Neural progenitor cell (in vitro differentiated cells): Measurements from ENCODE around the gene SERPINF2. TPM values are rescaled to one million over a fixed set of nuclear protein-coding genes. Genes with fewer than 3 reads are reported as not detected.
A peak's percentile ranks its signal among the peaks of the same experiment; 100 is the strongest.

Source experiments
- DNase-seq: peaks from one replicate; pipeline ENCODE4 v3.0.0-alpha.2; 2016; ENCODE audit warnings: low spot score
- H2AFZ ChIP-seq: fragments of 200-600 bp; sonication (generic); replicated peaks from 2 replicates; pipeline ENCODE4 v1.6.1; 2016; ENCODE audit warnings: antibody characterized with exemption
- H3F3A ChIP-seq: fragments of 200-600 bp; sonication (generic); 2 replicates; pipeline ENCODE4 v1.6.1; 2016; ENCODE audit warnings: antibody characterized with exemption, low read depth
- H3K27ac ChIP-seq: fragments of 200-600 bp; sonication (generic); 2 replicates; pipeline ENCODE4 v1.5.1; 2016; ENCODE audit warnings: mild to moderate bottlenecking
- H3K27me3 ChIP-seq: fragments of 200-600 bp; sonication (generic); 2 replicates; pipeline ENCODE4 v1.6.1; 2016; ENCODE audit warnings: mild to moderate bottlenecking, moderate library complexity
- H3K36me3 ChIP-seq: fragments of 200-600 bp; sonication (generic); 2 replicates; pipeline ENCODE4 v1.5.1; 2016
- H3K4me1 ChIP-seq: fragments of 200-600 bp; sonication (generic); 2 replicates; pipeline ENCODE4 v1.6.1; 2016; ENCODE audit warnings: mixed run types
- H3K4me2 ChIP-seq: fragments of 200-600 bp; sonication (generic); 2 replicates; pipeline ENCODE4 v1.6.1; 2016
- H3K4me3 ChIP-seq: fragments of 200-600 bp; sonication (generic); 2 replicates; pipeline ENCODE4 v1.5.1; 2016
- H3K79me2 ChIP-seq: fragments of 200-600 bp; sonication (generic); 2 replicates; pipeline ENCODE4 v1.6.1; 2016; ENCODE audit warnings: low read depth
- H3K9ac ChIP-seq: fragments of 200-600 bp; sonication (generic); 2 replicates; pipeline ENCODE4 v1.6.1; 2016
- H3K9me3 ChIP-seq: fragments of 200-600 bp; sonication (generic); 2 replicates; pipeline ENCODE4 v1.5.1; 2016; ENCODE audit warnings: low read depth
- H4K20me1 ChIP-seq: fragments of 200-600 bp; sonication (generic); 2 replicates; pipeline ENCODE4 v1.6.1; 2016; ENCODE audit warnings: low read depth
- H3K27ac Mint-ChIP-seq: 3 replicates; pipeline ENCODE4 v1.8.0; 2021; ENCODE audit warnings: mixed read lengths
- H3K27me3 Mint-ChIP-seq: 2 replicates; pipeline ENCODE4 v1.8.0; 2022; ENCODE audit warnings: low read depth, mild to moderate bottlenecking, inconsistent platforms, moderate library complexity, mixed read lengths; ENCODE audit not compliant: insufficient read depth
- H3K36me3 Mint-ChIP-seq: 3 replicates; pipeline ENCODE4 v1.8.0; 2021; ENCODE audit warnings: mixed read lengths
- H3K4me1 Mint-ChIP-seq: 3 replicates; pipeline ENCODE4 v1.8.0; 2021; ENCODE audit warnings: mixed read lengths
- H3K4me3 Mint-ChIP-seq: 3 replicates; pipeline ENCODE4 v1.8.0; 2021; ENCODE audit warnings: mild to moderate bottlenecking, moderate library complexity, mixed read lengths
- H3K9me3 Mint-ChIP-seq: 3 replicates; pipeline ENCODE4 v1.8.0; 2020; ENCODE audit warnings: mixed read lengths
- EZH2 ChIP-seq: fragments of 200-600 bp; sonication (generic); IDR thresholded peaks from 2 replicates; pipeline ENCODE4 v1.6.1; 2017; ENCODE audit warnings: antibody characterized with exemption, mild to moderate bottlenecking, moderate library complexity
- EZH2phosphoT487 ChIP-seq: fragments of 200-600 bp; sonication (generic); IDR thresholded peaks from 2 replicates; pipeline ENCODE4 v1.6.1; 2017; ENCODE audit warnings: antibody characterized with exemption
- total RNA-seq: library from RNA; depleted of rRNA; stranded (reverse); fragments of >200 nt; gene quantifications from 2 replicates; pipeline ENCODE4 v1.2.3, GENCODE V29; 2015; ENCODE audit warnings: low replicate concordance
- TF ChIP-seq, protein P1 (sequence below): fragments of 200-600 bp; sonication (generic); IDR thresholded peaks from 2 replicates; pipeline ENCODE4 v1.5.1; 2017; ENCODE audit warnings: antibody characterized with exemption, mild to moderate bottlenecking

The SERPINF2 gene
- total RNA-seq, 1 donor from 2014 or later, result not detected

GRCh38 chr17:1750628-1751027 is 8.0 kb downstream of the SERPINF2 start:
- no peaks in the 10 kb centered on the region for H4K20me1 ChIP-seq
- no peak for DNase-seq
- H3K4me3 Mint-ChIP-seq, result peak overlapping the region; percentile 53

DNA sequence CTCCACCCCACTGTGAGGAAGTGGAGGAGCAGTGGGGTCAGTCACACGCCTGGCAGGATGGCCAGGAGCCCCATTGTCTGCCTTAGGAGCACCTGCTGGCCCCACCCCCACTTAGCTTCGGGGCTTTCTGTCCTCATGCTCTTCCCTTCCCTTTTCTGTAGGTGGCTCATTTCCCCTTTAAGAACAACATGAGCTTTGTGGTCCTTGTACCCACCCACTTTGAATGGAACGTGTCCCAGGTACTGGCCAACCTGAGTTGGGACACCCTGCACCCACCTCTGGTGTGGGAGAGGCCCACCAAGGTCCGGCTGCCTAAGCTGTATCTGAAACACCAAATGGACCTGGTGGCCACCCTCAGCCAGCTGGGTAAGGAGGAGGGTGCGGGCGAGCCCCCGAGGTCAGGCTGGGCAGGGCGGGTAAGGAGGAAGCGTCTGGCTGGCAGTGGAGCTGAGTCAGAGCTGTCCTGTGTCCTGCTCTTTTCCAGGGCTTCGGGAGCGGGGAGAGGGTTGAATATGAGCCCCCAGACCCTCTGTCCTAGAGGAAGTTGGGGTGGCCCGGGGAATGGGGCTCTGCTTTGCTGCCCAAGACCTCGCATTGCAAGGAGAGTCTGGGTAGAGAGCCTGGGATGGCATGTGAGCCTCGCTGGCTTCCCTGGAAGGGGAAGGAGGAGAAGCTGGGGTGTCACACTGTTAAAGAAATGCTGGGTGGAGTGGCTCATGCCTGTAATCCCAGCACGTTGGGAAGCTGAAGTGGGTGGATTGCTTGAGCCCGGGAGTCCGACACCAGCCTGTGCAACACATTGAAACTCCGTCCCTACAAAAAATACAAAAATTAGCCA is 10.0 kb downstream of the SERPINF2 start:
- H3K4me3 ChIP-seq, result no peak overlapping the region
- peak overlapping the region; percentile 5 for H2AFZ ChIP-seq
- no peak overlapping the region for H3K4me3 Mint-ChIP-seq
- H3K4me2 ChIP-seq, result no peak overlapping the region
- H4K20me1 ChIP-seq, result no peaks in the 10 kb centered on the region
- H3K27me3 Mint-ChIP-seq, result peaks cover 8% of the 10 kb centered on the region
- TF ChIP-seq, protein P1, sequence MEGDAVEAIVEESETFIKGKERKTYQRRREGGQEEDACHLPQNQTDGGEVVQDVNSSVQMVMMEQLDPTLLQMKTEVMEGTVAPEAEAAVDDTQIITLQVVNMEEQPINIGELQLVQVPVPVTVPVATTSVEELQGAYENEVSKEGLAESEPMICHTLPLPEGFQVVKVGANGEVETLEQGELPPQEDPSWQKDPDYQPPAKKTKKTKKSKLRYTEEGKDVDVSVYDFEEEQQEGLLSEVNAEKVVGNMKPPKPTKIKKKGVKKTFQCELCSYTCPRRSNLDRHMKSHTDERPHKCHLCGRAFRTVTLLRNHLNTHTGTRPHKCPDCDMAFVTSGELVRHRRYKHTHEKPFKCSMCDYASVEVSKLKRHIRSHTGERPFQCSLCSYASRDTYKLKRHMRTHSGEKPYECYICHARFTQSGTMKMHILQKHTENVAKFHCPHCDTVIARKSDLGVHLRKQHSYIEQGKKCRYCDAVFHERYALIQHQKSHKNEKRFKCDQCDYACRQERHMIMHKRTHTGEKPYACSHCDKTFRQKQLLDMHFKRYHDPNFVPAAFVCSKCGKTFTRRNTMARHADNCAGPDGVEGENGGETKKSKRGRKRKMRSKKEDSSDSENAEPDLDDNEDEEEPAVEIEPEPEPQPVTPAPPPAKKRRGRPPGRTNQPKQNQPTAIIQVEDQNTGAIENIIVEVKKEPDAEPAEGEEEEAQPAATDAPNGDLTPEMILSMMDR, result no peak
- no peak for TF ChIP-seq EZH2phosphoT487
- no peak for TF ChIP-seq EZH2
- no peak for DNase-seq
- H3K9ac ChIP-seq, result no peak overlapping the region
- H3K27ac Mint-ChIP-seq, result no peak overlapping the region
- no peaks in the 10 kb centered on the region for H3K79me2 ChIP-seq
- no peaks in the 10 kb centered on the region for H3K36me3 ChIP-seq
- peaks cover 7% of the 10 kb centered on the region for H3F3A ChIP-seq
- no peaks in the 10 kb centered on the region for H3K9me3 ChIP-seq
- no peaks in the 10 kb centered on the region for H3K27me3 ChIP-seq
- H3K4me1 Mint-ChIP-seq, result peaks cover 22% of the 10 kb centered on the region
- H3K36me3 Mint-ChIP-seq, result no peaks in the 10 kb centered on the region
- no peak overlapping the region for H3K27ac ChIP-seq
- peaks cover 6% of the 10 kb centered on the region for H3K4me1 ChIP-seq
- H3K9me3 Mint-ChIP-seq, result no peaks in the 10 kb centered on the region

More at GRCh38 chr17:1750628-1751027, 8.0 kb downstream of the SERPINF2 start:
- H3F3A ChIP-seq, result peaks cover 9% of the 10 kb centered on the region
- H3K27me3 Mint-ChIP-seq, result peaks cover 9% of the 10 kb centered on the region
- no peaks in the 10 kb centered on the region for H3K36me3 ChIP-seq
- H3K9me3 ChIP-seq, result no peaks in the 10 kb centered on the region
- H3K4me2 ChIP-seq, result no peak overlapping the region
- no peak overlapping the region for H3K27ac ChIP-seq
- H3K27ac Mint-ChIP-seq, result no peak overlapping the region
- TF ChIP-seq, protein P1, result no peak
- no peak for TF ChIP-seq EZH2
- H3K79me2 ChIP-seq, result no peaks in the 10 kb centered on the region
- H3K9ac ChIP-seq, result no peak overlapping the region
- H3K9me3 Mint-ChIP-seq, result no peaks in the 10 kb centered on the region
- H2AFZ ChIP-seq, result no peak overlapping the region
- H3K36me3 Mint-ChIP-seq, result no peaks in the 10 kb centered on the region
- H3K4me1 ChIP-seq, result peaks cover 6% of the 10 kb centered on the region
- no peak overlapping the region for H3K4me3 ChIP-seq
- peaks cover 15% of the 10 kb centered on the region for H3K4me1 Mint-ChIP-seq
- no peaks in the 10 kb centered on the region for H3K27me3 ChIP-seq

DNA sequence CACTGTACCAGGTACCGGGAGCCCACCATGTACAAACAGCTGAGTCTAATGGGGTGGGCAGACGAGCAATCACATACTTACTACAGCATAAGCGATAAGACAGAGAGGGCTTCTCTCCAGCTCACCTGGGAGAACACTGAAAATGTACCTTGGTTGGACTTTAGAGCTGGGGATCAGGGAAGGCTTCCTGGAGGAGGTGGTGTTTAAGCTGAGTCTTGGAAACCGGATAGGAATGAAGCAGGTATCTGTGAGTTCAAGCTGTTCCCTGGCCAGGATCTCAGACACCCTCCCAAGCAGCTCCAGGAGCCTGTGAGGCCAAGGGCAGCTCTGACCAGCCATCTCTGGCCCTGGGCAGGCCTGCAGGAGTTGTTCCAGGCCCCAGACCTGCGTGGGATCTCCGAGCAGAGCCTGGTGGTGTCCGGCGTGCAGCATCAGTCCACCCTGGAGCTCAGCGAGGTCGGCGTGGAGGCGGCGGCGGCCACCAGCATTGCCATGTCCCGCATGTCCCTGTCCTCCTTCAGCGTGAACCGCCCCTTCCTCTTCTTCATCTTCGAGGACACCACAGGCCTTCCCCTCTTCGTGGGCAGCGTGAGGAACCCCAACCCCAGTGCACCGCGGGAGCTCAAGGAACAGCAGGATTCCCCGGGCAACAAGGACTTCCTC is 11.2 kb downstream of the SERPINF2 start:
- H3K27ac ChIP-seq, result no peak overlapping the region
- peaks cover 7% of the 10 kb centered on the region for H3F3A ChIP-seq
- TF ChIP-seq, protein P1, result no peak
- no peak for TF ChIP-seq EZH2phosphoT487
- no peak for TF ChIP-seq EZH2
- H3K9ac ChIP-seq, result no peak overlapping the region
- no peak overlapping the region for H3K4me3 Mint-ChIP-seq
- no peaks in the 10 kb centered on the region for H3K36me3 Mint-ChIP-seq
- no peaks in the 10 kb centered on the region for H3K79me2 ChIP-seq
- no peaks in the 10 kb centered on the region for H3K36me3 ChIP-seq
- H3K27me3 Mint-ChIP-seq, result peaks cover 12% of the 10 kb centered on the region
- H3K9me3 ChIP-seq, result no peaks in the 10 kb centered on the region
- H4K20me1 ChIP-seq, result no peaks in the 10 kb centered on the region
- no peak overlapping the region for H3K27ac Mint-ChIP-seq
- H3K4me1 ChIP-seq, result peaks cover 6% of the 10 kb centered on the region
- DNase-seq, result no peak
- H2AFZ ChIP-seq, result no peak overlapping the region
- H3K4me2 ChIP-seq, result no peak overlapping the region
- no peaks in the 10 kb centered on the region for H3K27me3 ChIP-seq
- H3K4me3 ChIP-seq, result no peak overlapping the region
- H3K9me3 Mint-ChIP-seq, result no peaks in the 10 kb centered on the region
- H3K4me1 Mint-ChIP-seq, result peaks cover 22% of the 10 kb centered on the region
